Glomerular endothelial cell (primary cell): Measurements from ENCODE around the gene SEMA4D. TPM values are rescaled to one million over a fixed set of nuclear protein-coding genes. Genes with fewer than 3 reads are reported as not detected.

Experiments used
- DNase-seq: peaks from one replicate; pipeline ENCODE4 v3.0.0-alpha.2; 2011; ENCODE audit warnings: low read depth, low spot score; ENCODE audit errors: extremely low read depth
- total RNA-seq: library from RNA; depleted of rRNA; stranded (reverse); fragments of >200 nt; gene quantifications from 2 replicates; pipeline ENCODE4 v1.2.3, GENCODE V29; 2015

SEMA4D gene
- total RNA-seq, 1 donor from 2014 or later = 5.6 TPM

DNA sequence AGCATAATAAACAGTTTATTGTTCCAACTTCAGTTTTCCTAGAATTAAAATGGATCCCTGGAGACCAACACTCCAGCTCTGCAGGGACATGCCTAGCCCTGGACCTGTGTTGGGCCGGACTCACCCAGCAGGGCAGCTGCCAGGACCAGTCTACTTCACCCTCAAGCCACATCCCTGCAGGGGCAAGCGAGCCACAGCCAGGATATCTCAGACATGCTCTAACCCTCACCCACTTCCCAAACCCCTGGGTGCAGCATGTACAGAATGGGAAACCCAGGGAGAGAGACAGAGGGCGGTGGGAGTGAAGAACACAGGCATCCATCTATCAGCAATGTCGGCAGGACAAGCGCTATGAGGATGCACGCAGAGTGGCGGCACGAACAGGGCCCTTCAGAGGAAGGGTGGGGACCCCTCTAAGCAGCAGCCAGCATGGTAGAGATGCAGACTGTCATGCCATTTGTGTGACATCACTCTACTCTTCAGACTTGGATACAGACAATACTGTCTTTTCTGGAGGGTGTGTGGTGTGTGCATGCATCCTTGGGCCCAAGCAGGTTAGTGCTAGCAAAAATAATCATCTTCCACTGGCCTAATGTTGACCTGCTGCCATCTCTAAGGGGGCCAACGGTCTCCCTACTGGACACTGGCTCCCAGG, 83.1 kb downstream of the SEMA4D start:
- no peak for DNase-seq

DNA sequence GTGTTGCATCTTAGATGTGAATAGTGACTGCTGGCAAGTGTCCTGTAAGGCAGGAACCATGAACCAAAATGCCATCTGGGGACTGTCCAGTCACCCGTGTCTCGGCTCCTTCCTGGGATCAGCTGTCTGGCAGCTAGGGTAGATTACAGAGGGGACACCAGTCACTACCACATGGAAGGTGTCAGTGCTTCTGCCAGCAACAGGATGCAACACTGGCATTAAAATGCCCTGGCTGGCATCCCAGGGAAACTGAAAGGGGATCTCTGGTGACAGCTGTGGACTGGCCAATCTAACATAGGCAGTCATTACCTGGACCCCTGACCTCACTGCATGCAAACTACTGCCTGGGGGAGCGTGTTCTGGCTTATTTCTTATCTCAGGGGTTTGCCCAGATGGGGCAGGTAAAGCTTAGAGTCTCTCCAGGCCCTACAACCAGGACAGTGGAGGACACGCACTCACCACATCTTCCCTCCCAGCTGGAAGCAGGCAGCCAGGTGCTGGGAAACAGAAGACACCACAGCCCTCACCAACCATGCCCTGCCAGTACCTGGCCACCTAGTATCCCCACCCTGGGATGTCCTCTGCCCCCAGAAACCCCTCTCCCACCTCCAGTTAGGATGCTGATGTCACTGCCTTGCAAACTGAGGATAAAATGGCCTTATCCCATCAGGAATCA, 83.8 kb downstream of the SEMA4D start:
- no peak for DNase-seq

DNA sequence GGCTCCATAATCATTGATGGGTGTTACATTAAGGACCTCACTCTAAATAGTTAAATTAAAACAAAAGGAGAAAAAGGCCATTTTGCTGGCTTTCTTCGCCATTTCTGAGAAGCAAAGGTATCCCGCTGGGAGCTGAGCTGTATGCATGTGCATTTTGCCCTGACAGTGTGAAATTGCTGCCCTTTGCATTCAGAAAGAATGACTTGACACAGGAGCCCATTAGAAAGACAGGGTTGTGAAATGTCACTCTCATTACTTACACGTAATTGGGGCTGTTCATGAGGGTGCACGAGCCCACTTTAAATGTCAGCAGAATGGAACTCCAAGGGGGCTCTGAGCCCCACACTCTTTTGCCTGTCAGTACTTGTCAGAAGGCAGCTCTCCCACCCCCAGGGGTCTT, 85.0 kb downstream of the SEMA4D start:
- DNase-seq = no peak

DNA sequence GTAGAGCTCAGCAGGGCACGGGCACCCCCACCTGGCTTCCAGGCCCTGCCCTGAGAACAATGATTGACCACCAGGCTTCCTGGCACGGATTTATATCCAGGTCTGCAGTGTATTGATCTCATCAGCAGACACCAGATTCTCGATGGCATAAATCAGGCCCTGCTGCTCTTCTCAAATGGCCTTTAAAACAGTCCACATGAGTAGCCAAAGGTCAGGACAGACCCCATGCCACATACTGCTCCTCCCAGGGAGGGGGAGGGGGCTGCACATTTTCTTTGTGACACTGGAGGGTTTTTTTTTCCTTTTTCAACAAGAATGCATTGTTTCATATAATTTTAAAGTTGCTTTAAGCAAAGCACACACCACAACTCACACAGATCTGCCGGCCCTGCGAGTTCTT, 85.4 kb downstream of the SEMA4D start:
- no peak for DNase-seq

DNA sequence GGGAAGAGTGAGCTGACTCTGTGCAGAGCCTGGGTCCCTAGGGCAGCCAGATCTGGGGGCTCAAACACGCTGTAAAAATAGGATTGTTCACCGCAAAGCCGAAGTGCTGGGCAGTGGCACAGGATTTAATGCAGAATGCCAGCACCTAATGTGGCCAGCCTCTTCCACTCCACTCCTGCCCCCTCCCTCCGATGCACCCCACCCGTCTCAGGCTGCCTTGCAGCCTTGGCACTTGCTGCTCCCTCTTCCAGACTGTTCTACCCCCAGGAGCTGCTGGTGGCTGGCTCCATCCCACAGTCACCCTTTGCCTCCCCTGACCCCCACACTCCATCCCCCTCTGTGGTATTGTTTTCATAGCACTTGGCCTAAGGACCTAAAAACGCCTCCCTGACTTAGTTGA, 86.2 kb downstream of the SEMA4D start:
- DNase-seq = no peak

DNA sequence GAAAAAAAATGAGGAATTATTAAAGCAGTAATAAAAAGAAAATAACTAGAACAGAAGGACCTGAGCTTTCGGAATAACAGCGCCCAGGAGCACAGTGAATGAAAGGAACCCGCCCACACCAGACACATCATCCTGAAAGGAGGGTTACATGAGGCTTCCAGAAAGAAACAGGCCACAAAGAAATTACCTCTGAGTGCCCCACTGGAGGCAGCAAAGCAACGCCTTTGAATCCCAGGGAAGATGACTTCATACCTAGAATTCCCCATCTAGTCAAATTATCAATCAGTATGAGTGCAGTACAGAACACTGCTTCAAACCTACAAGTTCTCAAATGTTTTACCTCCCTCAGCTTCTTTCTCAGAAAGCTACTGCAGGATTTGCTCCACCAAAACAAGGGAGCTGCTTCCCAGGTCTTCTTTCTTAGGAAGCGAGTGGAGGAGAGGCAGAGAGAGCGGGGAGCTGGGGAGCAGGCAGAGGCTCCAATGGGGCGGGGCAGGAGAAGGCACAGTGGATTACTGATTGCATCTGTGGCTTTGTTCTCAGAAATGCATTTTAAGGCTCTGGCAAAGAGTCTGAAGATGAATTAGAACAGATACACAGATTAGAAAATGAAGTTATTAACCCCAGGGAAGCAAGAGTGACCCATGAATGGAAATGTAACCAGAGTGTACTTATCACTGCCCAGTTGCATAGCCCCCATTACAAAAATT, 87.1 kb downstream of the SEMA4D start:
- no peak for DNase-seq

DNA sequence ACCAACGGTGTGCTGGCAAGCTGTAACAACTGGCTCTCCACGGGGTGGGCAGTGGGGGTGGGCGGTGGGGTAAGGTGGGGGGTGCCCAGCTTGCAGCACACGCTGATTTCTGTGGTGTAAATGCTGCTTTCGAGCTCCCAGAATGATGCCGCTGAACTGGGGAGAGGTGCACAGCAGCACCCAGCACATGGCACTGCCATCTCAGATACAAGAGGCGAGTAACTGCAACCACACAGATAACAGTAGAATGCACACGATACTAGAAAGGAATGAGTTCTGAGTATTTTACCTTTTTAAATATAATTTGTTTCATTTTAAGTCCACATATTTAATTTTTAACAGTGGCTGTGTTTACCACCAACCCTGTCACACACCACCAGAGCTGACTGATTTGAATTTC, 87.9 kb downstream of the SEMA4D start:
- no peak for DNase-seq

DNA sequence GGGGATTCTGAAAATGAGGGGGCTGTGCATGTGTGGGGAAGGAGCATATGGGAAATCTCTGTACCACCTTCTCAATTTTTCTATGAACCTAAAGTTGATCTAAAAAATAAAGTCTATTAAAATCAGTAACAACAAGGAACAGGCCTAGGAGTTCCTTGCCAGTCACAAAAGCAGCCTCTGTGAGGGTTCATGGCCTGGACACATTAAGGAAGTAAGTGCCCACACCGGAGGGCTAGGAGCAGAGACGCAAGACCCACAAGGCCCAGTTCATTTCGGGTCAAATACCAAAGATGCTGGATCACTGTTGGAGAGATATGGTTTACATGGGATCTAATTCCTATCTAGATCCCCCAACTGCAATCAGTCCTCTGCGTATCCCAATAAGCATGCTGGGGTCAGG, 88.4 kb downstream of the SEMA4D start:
- no peak for DNase-seq

DNA sequence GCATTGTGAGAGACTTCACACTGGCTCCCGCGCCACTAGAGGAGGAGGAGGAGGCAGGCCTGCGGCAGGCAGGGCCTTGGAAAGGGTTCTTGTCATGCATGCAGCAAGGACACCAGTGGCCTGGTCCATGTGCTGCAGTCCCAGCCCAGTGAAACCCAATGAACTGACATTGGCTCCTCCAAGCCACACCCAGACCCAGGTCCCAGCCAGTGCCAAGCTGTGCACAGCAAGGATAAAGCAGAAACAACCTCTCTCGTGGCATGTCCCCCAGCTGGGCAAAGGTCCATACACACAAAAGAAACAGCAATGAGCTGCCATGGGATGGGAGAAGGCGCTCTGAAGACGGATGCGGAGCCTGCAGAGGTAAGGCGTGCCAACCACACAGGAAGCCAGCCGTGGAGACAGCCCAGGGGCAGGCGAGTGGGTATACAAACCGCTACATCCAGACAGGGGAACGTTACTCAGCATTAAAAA, 89.2 kb downstream of the SEMA4D start:
- no peak for DNase-seq

DNA sequence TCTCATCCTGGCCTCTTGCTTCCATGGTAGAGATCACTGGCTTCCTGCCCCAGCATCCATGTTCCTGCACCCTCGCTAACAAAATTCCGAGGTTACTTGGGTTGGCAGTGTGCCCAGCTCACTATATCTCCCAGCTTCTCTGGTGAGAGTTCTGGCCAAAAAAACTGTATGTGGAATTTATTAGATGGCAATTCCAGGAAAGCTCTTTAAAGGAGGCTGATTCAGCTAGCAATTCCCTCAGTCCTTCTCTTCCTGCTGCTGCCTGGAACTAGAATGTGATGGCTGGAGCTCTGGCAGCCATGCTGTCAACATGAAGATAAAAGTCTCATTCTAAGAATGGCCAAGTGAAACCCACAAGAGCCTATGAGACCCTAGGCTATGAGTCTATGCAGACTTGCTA, 90.8 kb downstream of the SEMA4D start:
- no peak for DNase-seq

DNA sequence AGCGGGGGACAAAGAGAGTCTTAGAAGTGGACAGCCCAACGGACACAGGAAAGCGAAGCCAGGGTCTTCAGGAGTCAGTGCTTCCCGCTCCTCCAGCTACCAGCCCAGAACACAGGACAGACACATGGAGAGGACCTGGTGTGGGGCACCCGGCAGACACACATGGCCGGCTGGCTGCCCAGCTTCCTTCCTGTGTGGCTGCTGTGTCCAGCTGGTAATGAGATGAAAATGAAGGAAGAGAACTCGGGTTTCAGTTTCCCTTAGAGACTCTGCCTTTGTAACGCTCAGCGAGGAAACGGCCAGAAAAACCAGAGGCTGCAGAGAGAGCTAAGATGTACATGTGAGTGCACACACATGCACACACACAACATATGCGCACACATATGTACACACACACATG, 92.1 kb downstream of the SEMA4D start:
- no peak for DNase-seq

DNA sequence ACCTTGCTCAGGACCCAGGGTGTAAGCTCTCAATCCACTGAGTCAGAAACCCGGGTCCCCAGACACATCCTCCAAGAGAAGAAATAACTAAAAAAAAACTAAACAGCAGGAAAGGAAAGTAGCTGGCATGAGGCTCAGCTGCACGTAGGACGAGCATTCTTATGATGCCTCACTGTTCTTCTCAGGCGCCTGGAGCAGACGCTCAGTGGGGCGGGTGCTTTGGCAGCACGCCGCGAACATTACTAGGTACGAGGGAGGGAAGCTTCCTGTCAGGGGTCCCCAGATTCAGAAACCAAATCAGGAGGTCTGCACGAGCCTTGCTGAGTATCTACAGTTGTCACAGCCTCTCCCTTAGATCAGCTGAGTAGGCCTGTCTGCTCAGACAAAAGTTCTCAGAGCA, 93.8 kb downstream of the SEMA4D start:
- no peak for DNase-seq

DNA sequence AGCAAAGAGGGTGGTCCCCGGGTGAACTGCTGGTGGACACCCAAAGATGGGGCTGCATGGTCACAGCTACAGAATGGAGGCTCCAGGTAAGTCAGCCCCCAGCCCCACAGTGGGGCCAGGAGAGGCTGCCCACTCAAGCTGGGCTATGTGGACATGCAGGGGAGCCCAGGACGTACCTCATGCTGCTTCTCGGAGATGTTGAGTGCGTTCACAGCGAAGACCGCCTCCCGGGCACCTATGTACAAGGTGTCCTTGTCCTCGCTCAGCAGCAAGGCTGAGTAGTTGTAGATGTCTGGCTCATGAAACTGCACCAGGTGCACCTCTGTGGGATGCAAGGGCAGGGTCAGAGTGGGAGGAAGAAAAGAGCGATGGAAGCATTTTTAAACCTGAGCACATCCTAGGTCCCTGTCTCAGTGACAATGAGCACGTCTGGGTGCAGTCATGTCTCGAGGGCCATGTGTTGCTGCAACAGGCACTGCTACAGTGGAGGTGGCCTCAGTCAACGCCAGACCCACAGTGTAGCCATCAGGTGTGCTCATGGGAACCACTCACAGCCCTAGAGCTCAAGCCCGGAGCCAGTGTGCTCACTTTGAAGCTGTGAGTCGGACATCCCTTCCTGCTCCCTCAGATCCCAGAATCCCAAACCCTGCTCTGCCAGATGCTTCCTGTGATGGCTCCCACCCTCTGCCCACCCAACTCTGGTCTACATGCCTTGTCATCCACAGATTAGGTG, 95.1 kb downstream of the SEMA4D start:
- DNase-seq = no peak

DNA sequence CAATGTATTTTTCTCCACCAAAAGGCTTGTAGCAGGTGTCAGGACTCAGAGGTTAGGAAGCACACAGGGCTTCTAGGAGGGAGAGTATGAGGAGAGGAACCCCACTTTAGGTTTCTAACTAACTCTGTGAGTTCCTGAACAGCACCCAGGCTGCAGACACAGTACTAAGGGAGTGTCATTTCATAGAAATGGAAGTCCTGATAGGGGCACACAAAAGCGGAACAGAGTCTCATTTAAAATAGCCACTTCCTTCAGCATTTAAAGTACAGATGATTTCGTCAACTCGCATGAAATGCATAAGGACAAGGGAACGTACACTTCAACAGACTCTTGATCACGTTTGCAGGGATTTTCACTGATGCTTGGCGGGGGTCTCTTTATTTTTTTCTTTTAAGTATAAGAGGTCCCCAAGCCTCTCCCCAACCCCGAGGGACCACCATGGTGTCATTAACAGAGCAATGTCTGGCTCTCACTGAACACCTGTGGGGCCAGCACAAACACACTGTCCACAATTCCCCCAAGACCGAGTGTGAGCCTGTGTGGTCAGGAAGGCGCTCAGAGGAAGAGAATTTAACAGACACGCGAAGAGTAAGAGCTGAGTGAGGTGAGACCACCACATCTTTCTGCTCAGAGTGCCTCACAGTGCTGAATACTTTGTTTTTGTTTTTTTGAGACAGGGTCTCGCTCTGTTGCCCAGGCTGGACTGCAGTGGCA, 97.4 kb downstream of the SEMA4D start:
- no peak for DNase-seq

DNA sequence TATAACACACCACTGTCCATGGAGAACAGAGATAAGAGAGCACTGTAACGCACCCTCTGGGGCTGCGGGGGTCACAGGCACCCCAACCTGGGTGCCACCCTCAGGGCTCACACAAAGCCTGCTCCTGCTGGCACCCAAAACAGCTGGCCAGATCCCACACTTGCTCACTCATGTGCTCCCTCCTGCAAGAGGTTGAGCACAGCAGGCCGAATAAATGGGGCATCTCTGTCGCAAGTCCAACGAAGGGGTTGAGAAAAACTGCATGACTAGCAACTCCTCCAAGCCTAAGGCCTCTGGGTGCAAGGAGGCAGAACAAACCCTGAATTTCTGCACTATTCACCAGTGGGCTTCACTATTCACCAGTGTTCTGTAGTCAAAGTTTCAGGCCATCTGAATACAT, 99.3 kb downstream of the SEMA4D start:
- no peak for DNase-seq

DNA sequence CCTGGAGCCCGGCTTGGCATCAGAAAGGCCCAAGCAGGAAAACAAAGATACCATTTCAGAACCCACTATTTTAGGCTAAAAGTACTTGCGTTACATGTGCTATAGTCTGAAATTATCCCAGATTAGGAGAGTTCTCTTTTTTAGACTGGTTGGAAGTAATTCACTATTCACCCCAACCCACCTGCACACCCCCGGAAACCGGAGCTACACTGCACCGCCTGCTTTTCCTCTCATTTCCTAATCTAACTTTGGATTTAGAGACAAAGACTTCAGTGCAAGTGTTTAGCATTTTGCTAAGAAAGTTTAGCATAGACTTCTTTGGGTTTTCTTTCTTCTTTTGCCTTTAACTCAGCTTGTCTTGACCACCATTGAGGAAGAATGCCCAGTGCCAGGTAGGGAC, 100.4 kb downstream of the SEMA4D start:
- DNase-seq = no peak

DNA sequence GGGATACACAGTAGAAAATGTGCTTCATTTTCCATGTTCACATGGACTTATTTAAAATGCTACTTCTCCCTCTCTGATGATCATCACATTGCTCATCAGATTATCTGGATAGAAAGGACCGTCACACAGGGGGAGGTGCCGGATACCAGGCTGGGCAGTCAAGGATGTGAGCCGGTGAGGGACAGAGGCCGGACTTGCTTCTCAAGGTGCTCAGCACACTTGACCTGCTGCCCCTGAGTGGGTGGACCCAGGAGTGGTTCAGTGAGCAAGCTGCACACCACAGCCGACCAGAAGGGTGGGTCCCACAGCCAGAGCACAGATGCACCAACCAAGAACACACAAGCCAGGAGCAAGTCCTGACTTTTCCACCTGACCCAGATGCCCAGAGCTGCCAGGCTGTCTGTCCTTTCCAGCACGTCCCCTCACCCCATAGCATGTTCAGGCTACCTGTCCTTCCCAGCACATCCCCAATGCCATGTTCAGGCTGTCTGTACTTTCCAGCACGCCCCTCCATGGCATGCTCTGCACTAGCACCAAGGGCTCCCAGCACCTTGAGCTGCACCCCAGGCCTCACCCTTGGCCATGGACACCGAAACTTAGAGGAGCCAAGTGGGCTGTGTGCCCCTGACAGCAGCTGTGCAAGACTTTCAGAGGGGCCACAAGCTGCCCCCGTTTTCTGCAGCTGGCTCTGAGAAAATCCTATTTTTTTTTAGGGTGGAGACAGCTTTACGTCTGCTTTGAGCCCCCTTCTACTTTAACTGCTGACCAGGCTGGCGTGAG, 101.8 kb downstream of the SEMA4D start:
- no peak for DNase-seq

DNA sequence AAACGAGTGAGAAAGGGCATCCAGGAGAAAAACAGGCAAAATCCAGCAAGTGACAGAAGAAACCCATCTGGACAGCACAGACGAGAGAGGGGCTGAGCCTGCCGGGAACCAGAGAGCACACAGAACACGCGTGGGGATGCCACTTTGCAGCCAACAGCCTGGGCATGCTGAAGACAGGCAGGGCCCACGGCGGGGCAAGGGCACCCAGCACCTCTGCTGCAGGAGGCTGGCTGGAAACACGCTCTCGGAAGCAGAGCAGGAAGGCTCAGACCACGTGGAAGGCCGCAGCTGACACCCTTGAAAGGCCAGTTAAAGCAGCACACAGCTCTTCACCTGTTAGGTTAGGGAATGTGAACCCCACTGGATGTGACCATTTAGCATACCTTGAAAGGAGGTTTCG, 103.5 kb downstream of the SEMA4D start:
- DNase-seq = no peak

DNA sequence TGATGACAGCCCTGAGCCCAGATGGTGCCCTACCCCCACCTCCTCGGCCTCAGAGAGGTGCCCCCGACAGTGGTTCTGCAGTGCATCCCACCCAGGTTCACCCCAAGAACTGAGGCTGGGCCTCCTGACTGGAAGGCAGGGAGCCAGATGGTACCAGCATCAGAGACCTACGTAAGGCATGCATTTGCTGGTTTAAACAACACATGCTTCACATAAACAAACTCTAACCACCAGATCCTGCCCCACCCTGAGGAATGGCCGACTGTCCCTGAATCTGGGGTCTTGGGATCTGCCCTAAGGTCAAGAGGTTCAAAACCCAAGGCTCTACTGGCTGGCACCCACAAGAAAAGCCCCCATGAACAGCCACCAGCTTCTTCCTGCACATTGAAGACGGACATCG, 106.3 kb downstream of the SEMA4D start:
- DNase-seq = no peak

DNA sequence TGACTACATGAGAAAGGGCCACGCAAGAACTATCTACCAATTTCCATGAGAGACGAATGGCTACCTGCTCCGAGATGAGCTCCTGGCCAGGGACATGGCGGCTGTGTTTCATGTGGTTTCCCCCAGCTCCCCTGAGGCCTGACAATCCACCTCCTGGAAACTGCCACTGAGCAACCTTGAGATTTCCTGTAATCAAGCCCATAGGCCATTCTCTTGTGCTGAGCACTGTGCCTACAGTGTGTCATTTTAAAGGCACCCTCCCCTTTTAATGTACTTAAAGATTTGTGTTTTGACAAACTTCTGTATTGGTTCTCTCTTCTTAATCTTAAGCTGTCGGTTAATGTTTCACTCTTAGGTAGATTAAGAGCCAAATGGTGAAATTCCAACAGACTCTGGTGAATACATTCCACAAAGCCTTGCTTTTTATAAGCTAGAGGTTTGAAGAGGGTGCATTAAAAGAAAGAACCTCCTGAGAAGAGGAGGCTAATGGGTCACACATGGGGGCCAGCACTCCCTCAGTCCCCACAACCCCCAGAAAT, 107.3 kb downstream of the SEMA4D start:
- DNase-seq = no peak
